GM12878 (cell line): ENCODE measurements around the gene RBBP8NL. TPM values are rescaled to one million over a fixed set of nuclear protein-coding genes. Genes with fewer than 3 reads are reported as not detected.

Experiments used
- ATAC-seq: fragments of 200-7000 bp; cut with Tn5 transposase; 3 replicates; pipeline ENCODE4 v1.9.1; 2020; ENCODE audit warnings: mild to moderate bottlenecking, moderate library complexity
- BruUV-seq: library from RNA; stranded (reverse); fragments of 400-500 nt; replicated peaks from 2 replicates; lab custom pipeline; 2021; lab: Mats Ljungman, UMichigan
- CTCF ChIA-PET: fragments of 300-600 bp; sonication (Branson Sonifier 250); formaldehyde crosslinking; extraction: SDS; loops from one replicate; lab custom pipeline; 2021; ENCODE audit warnings: inconsistent platforms; lab: Yijun Ruan, JAX
- POLR2A ChIA-PET: fragments of 350-600 bp; formaldehyde crosslinking; extraction: SDS; loops from one replicate; lab custom pipeline; 2021; ENCODE audit warnings: inconsistent platforms; lab: Charles Lee
- RAD21 ChIA-PET: fragments of 300-600 bp; sonication (Branson Sonifier 250); formaldehyde crosslinking; loops from one replicate; lab custom pipeline; 2023; ENCODE audit warnings: antibody characterized with exemption; ENCODE audit not compliant: unreplicated experiment; lab: Charles Lee
- SMC1A ChIA-PET: fragments of 300-600 bp; sonication (Branson Sonifier 250); formaldehyde crosslinking; loops from one replicate; lab custom pipeline; 2023; ENCODE audit not compliant: unreplicated experiment, uncharacterized antibody; lab: Charles Lee
- DNase-seq: peaks from one replicate; pipeline ENCODE4 v3.0.0-alpha.2; 2011; ENCODE audit warnings: low read depth, low spot score
- FAIRE-seq: peaks from 3 replicates; lab custom pipeline; 2011; peaks lifted over from hg19 to GRCh38; lab: Jason Lieb, UNC
- H2AFZ ChIP-seq: 2 replicates; pipeline ENCODE4 v1.6.0; 2011; ENCODE audit warnings: low read depth, low read length, control low read depth; ENCODE audit not compliant: control insufficient read depth
- H3K27ac ChIP-seq: 2 replicates; pipeline ENCODE4 v1.5.1; 2011; ENCODE audit warnings: control low read depth; ENCODE audit not compliant: control insufficient read depth, insufficient read depth
- H3K27me3 ChIP-seq, 2 experiments: replicated peaks in 1 of 2; 2 replicates each; pipeline versions ENCODE4 v1.6.0 to v1.6.1; 2011; ENCODE audit warnings: low read length in 1 of 2; ENCODE audit not compliant: control insufficient read depth in 2 of 2, insufficient read depth in 2 of 2
- H3K36me3 ChIP-seq, 2 experiments: 2 replicates each; pipeline ENCODE4 v1.5.1; 2011; ENCODE audit warnings: low read length in 1 of 2; ENCODE audit not compliant: control insufficient read depth in 2 of 2, insufficient read depth in 2 of 2
- H3K4me1 ChIP-seq: 2 replicates; pipeline ENCODE4 v1.6.1; 2011; ENCODE audit warnings: mild to moderate bottlenecking, low read length, moderate library complexity, mixed read lengths; ENCODE audit not compliant: control insufficient read depth, insufficient read depth
- H3K4me2 ChIP-seq: 2 replicates; pipeline ENCODE4 v1.6.0; 2011; ENCODE audit warnings: control low read depth; ENCODE audit not compliant: control insufficient read depth, insufficient read depth
- H3K4me3 ChIP-seq: fragments of 200-600 bp; sonication (generic); 2 replicates; pipeline ENCODE4 v1.5.1; 2016
- H3K79me2 ChIP-seq: 2 replicates; pipeline ENCODE4 v1.6.0; 2011; ENCODE audit warnings: low read length; ENCODE audit not compliant: control insufficient read depth, insufficient read depth
- H3K9ac ChIP-seq: 2 replicates; pipeline ENCODE4 v1.8.0; 2011; ENCODE audit warnings: low read length, control low read depth, mixed read lengths; ENCODE audit not compliant: control insufficient read depth, insufficient read depth
- H3K9me3 ChIP-seq: replicated peaks from 3 replicates; pipeline ENCODE4 v1.5.1; 2011; ENCODE audit warnings: mild to moderate bottlenecking, low read length; ENCODE audit not compliant: control insufficient read depth, insufficient read depth
- H4K20me1 ChIP-seq: 2 replicates; pipeline ENCODE4 v1.6.0; 2011; ENCODE audit not compliant: control insufficient read depth, insufficient read depth
- BACH1 ChIP-seq: fragments of 450-650 bp; IDR thresholded peaks from 2 replicates; pipeline ENCODE4 v1.6.1; 2017; ENCODE audit warnings: mild to moderate bottlenecking, borderline replicate concordance
- CEBPB ChIP-seq, 2 experiments: fragments of 150-350 bp in 1 of 2; IDR thresholded peaks; 2 replicates each; pipeline ENCODE4 v1.6.1; 2012 to 2014; ENCODE audit warnings: low read depth in 2 of 2, low read length in 2 of 2, borderline replicate concordance in 1 of 2, inconsistent platforms in 1 of 2
- HCFC1 ChIP-seq: fragments of 150-350 bp; IDR thresholded peaks from 2 replicates; pipeline ENCODE4 v1.6.1; 2014; ENCODE audit warnings: low read length
- MEF2B ChIP-seq: fragments of 450-650 bp; IDR thresholded peaks from 2 replicates; pipeline ENCODE4 v1.6.1; 2018; ENCODE audit warnings: mild to moderate bottlenecking, moderate library complexity; ENCODE audit not compliant: partially characterized antibody, poor library complexity, severe bottlenecking
- MYB ChIP-seq: fragments of 150-350 bp; IDR thresholded peaks from 2 replicates; pipeline ENCODE4 v1.6.1; 2014; ENCODE audit warnings: mild to moderate bottlenecking, low read depth, low read length, borderline replicate concordance
- NFYB ChIP-seq: IDR thresholded peaks from 2 replicates; pipeline ENCODE4 v1.6.1; 2011; ENCODE audit warnings: low read depth, mild to moderate bottlenecking, low read length, improper control_type of control experiment, moderate library complexity; ENCODE audit not compliant: insufficient read depth
- NRF1 ChIP-seq: conservative IDR thresholded peaks from 2 replicates; pipeline ENCODE4 v1.6.1; 2011; ENCODE audit warnings: mild to moderate bottlenecking, low read depth, low read length, improper control_type of control experiment
- PAX8 ChIP-seq: fragments of 450-650 bp; IDR thresholded peaks from 2 replicates; pipeline ENCODE4 v1.6.1; 2017; ENCODE audit warnings: mild to moderate bottlenecking, moderate library complexity
- POLR2AphosphoS2 ChIP-seq: IDR thresholded peaks from 2 replicates; pipeline ENCODE4 v1.6.1; 2011; ENCODE audit warnings: low read depth, mild to moderate bottlenecking, low read length, improper control_type of control experiment, moderate library complexity
- SP1 ChIP-seq: IDR thresholded peaks from one replicate; pipeline ENCODE4 v1.6.1; 2011; ENCODE audit warnings: low read depth, low read length
- TAF1 ChIP-seq: IDR thresholded peaks from 2 replicates; pipeline ENCODE4 v1.6.1; 2011; ENCODE audit warnings: mild to moderate bottlenecking, low read depth, low read length, borderline replicate concordance
- TBL1XR1 ChIP-seq: IDR thresholded peaks from 2 replicates; pipeline ENCODE4 v1.6.1; 2012; ENCODE audit warnings: low read depth, low read length, improper control_type of control experiment
- USF1 ChIP-seq: IDR thresholded peaks from 2 replicates; pipeline ENCODE4 v1.6.1; 2011; ENCODE audit warnings: borderline replicate concordance, low read depth, mild to moderate bottlenecking, moderate library complexity, mixed read lengths, low read length; ENCODE audit not compliant: insufficient read depth; ENCODE audit errors: extremely low read length
- ZNF207 ChIP-seq: fragments of 450-650 bp; IDR thresholded peaks from 2 replicates; pipeline ENCODE4 v1.6.1; 2014; ENCODE audit warnings: antibody characterized with exemption, mild to moderate bottlenecking, borderline replicate concordance
- ZNF274 ChIP-seq: IDR thresholded peaks from one replicate; pipeline ENCODE4 v1.8.0; 2011; ENCODE audit not compliant: insufficient read length, insufficient read depth
- ZNF622 ChIP-seq: fragments of 450-650 bp; IDR thresholded peaks from 2 replicates; pipeline ENCODE4 v1.6.1; 2017; ENCODE audit warnings: mild to moderate bottlenecking, inconsistent platforms
- ZZZ3 ChIP-seq: IDR thresholded peaks from 2 replicates; pipeline ENCODE4 v1.6.1; 2011; ENCODE audit warnings: low read depth; ENCODE audit not compliant: control insufficient read depth, insufficient read length
- WGBS: methylation state at CpG from one replicate; pipeline ENCODE4 v1.1.6; 2016; ENCODE audit warnings: low lambda C conversion rate; ENCODE audit not compliant: insufficient replicate concordance, insufficient coverage; ENCODE audit errors: missing lambda C conversion rate; 5-methylcytosine and 5-hydroxymethylcytosine counted together
- in situ Hi-C: fragments of 300-500 bp; cut with MboI; formaldehyde crosslinking; loops from 9 replicates; pipeline ENCODE4 v1.14.3; 2018; ENCODE audit warnings: mixed read lengths
- intact Hi-C: fragments of 100-400 bp; cut with micrococcal nuclease; formaldehyde crosslinking; loops from one replicate; pipeline ENCODE4 v1.14.2; 2022; ENCODE audit not compliant: unreplicated experiment
- polyA plus RNA-seq, 11 experiments: library from polyadenylated mRNA; depleted of rRNA in 4 of 11; unstranded in 6 of 11; stranded (reverse) in 5 of 11; fragments of >200 nt; fragmentation: Nextera tagmentation in 4 of 11; fragmentation: Illumina TruSeq in 1 of 11; extraction: Ambion mirVana in 4 of 11; extraction: Trizol in 1 of 11; gene quantifications; 1 replicate in 1 of 11; 2 replicates in 10 of 11; pipeline versions ENCODE4 v1.2.1 to v1.2.3, GENCODE V29; 2011 to 2016; ENCODE audit warnings: inconsistent platforms in 2 of 11, missing spikeins in 2 of 11, low read depth in 1 of 11
- total RNA-seq, 4 experiments: library from RNA; depleted of rRNA in 3 of 4; stranded (reverse); fragments of >200 nt in 3 of 4; fragmentation: Illumina TruSeq in 1 of 4; extraction: Trizol in 1 of 4; gene quantifications; 2 replicates each; pipeline versions ENCODE4 v1.2.1 to v1.2.3, GENCODE V29; 2013 to 2021
- TF ChIP-seq, protein P1 (sequence below): fragments of 450-650 bp; IDR thresholded peaks from 2 replicates; pipeline ENCODE4 v1.6.1; 2017; ENCODE audit warnings: mild to moderate bottlenecking
- TF ChIP-seq, protein P2 (sequence below): fragments of 450-650 bp; conservative IDR thresholded peaks from 2 replicates; pipeline ENCODE4 v1.6.1; 2017; ENCODE audit warnings: mild to moderate bottlenecking, moderate library complexity

The RBBP8NL gene
- total and polyA plus RNA-seq, 10 of the 15 experiments (the other 5 are each of a cell fraction or from before 2014, with no cell fraction given): not detected

GRCh38 chr20:62453186-62453808, 26.0 kb upstream of the RBBP8NL start (continued):
- TF ChIP-seq TBL1XR1 (no peak), MYB (no peak), NRF1 (no peak)
- TF ChIP-seq, protein P1, sequence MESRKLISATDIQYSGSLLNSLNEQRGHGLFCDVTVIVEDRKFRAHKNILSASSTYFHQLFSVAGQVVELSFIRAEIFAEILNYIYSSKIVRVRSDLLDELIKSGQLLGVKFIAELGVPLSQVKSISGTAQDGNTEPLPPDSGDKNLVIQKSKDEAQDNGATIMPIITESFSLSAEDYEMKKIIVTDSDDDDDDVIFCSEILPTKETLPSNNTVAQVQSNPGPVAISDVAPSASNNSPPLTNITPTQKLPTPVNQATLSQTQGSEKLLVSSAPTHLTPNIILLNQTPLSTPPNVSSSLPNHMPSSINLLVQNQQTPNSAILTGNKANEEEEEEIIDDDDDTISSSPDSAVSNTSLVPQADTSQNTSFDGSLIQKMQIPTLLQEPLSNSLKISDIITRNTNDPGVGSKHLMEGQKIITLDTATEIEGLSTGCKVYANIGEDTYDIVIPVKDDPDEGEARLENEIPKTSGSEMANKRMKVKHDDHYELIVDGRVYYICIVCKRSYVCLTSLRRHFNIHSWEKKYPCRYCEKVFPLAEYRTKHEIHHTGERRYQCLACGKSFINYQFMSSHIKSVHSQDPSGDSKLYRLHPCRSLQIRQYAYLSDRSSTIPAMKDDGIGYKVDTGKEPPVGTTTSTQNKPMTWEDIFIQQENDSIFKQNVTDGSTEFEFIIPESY: no peak

GRCh38 chr20:62452475-62453095, 25.2 kb upstream of the RBBP8NL start:
- Histone ChIP-seq H3K4me3 (no peak overlapping the region), H3K79me2 (no peaks in the 10 kb centered on the region), H3K27me3 (peaks cover 0 to 5% of the 10 kb centered on the region in 2 experiments; a peak in 3 of 4 replicates), H3K9ac (no peak overlapping the region), H3K27ac (no peak overlapping the region), H3K4me2 (no peak overlapping the region), H3K4me1 (no peaks in the 10 kb centered on the region), H3K9me3 (no peaks in the 10 kb centered on the region), H3K36me3 (no peaks in the 10 kb centered on the region), H4K20me1 (no peaks in the 10 kb centered on the region), H2AFZ (no peak overlapping the region)
- FAIRE-seq (no peak), ATAC-seq (no peak; the same call in 2 of the 3 replicates), DNase-seq (no peak)
- ChIA-PET RAD21 (no interaction called here), POLR2A (no interaction called here), CTCF (no interaction called here), SMC1A (no interaction called here)
- in situ Hi-C loops: no loop called here
- no TSS peak for BruUV-seq
- 13% methylated on average over 13 of the region's 18 CpGs for WGBS
- intact Hi-C loops: no loop called here
- TF ChIP-seq USF1: no peak
- TF ChIP-seq BACH1: no peak
- TF ChIP-seq CEBPB (IDR thresholded peaks at IDR 0.05; ENCODE audit: borderline replicate concordance in 1 of 2, low read depth in 2 of 2, low read length in 2 of 2): no peak
- no peak for TF ChIP-seq TAF1
- no peak for TF ChIP-seq MEF2B
- no peak for TF ChIP-seq PAX8
- TF ChIP-seq, protein P2, sequence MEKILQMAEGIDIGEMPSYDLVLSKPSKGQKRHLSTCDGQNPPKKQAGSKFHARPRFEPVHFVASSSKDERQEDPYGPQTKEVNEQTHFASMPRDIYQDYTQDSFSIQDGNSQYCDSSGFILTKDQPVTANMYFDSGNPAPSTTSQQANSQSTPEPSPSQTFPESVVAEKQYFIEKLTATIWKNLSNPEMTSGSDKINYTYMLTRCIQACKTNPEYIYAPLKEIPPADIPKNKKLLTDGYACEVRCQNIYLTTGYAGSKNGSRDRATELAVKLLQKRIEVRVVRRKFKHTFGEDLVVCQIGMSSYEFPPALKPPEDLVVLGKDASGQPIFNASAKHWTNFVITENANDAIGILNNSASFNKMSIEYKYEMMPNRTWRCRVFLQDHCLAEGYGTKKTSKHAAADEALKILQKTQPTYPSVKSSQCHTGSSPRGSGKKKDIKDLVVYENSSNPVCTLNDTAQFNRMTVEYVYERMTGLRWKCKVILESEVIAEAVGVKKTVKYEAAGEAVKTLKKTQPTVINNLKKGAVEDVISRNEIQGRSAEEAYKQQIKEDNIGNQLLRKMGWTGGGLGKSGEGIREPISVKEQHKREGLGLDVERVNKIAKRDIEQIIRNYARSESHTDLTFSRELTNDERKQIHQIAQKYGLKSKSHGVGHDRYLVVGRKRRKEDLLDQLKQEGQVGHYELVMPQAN: no peak
- no peak for TF ChIP-seq ZNF207
- no peak for TF ChIP-seq ZNF622
- TF ChIP-seq SP1: no peak
- no peak for TF ChIP-seq NFYB
- no peak for TF ChIP-seq POLR2AphosphoS2
- TF ChIP-seq HCFC1: no peak
- TF ChIP-seq ZZZ3: no peak
- TF ChIP-seq ZNF274: no peak
